NOMO-1 treated with DMSO at 0.1 percent for 48 hours (cell line): ENCODE measurements around the gene TFAP2A.

ENCODE experiments used
- DNase-seq: peaks from one replicate; lab custom pipeline; 2025; ENCODE audit not compliant: unreplicated experiment; lab: John Stamatoyannopoulos, UW

The TFAP2A gene

GRCh38 chr6:10426781-10427279, 12.0 kb upstream of the TFAP2A start:
- DNase-seq, result no peak

- peak; percentile 25 for DNase-seq
Measured at GRCh38 chr6:10425975-10426780, 11.3 kb upstream of the TFAP2A start.

- DNase-seq, result no peak
Measured at GRCh38 chr6:10425176-10425974, 10.5 kb upstream of the TFAP2A start.

GRCh38 chr6:10424040-10424439, 9.2 kb upstream of the TFAP2A start:
- DNase-seq, result no peak

- no peak for DNase-seq
Measured at GRCh38 chr6:10422737-10423034, 7.8 kb upstream of the TFAP2A start.

- DNase-seq, result no peak
Measured at GRCh38 chr6:10421921-10422736, 7.3 kb upstream of the TFAP2A start.

GRCh38 chr6:10421158-10421920, 6.5 kb upstream of the TFAP2A start:
- DNase-seq, result no peak

- no peak for DNase-seq
Measured at GRCh38 chr6:10420546-10421157, 5.8 kb upstream of the TFAP2A start.

GRCh38 chr6:10419749-10420545, 5.1 kb upstream of the TFAP2A start:
- DNase-seq, result peak; percentile 45

- DNase-seq, result no peak
Measured at GRCh38 chr6:10418862-10419748, 4.2 kb upstream of the TFAP2A start.

- DNase-seq, result no peak
Measured at GRCh38 chr6:10418361-10418861, 3.5 kb upstream of the TFAP2A start.

GRCh38 chr6:10417681-10418104, 2.8 kb upstream of the TFAP2A start:
- DNase-seq, result no peak

- DNase-seq, result no peak
Measured at GRCh38 chr6:10416863-10417641, 2.2 kb upstream of the TFAP2A start.

- DNase-seq, result no peak
Measured at GRCh38 chr6:10416516-10416862, 1.6 kb upstream of the TFAP2A start.

GRCh38 chr6:10415617-10416480, 975 bp upstream of the TFAP2A start:
- no peak for DNase-seq

- no peak for DNase-seq
Measured at GRCh38 chr6:10413850-10414738, 780 bp downstream of the TFAP2A start.
